HepG2 (cell line): ENCODE data around the gene CCDC69. TPM values are rescaled to one million over a fixed set of nuclear protein-coding genes. Genes with fewer than 3 reads are reported as not detected.

ENCODE experiments used
- HOXA7 ChIP-seq: sonication (generic); formaldehyde crosslinking; IDR thresholded peaks from 2 replicates; pipeline ENCODE4 v1.8.1; 2022; ENCODE audit warnings: mild to moderate bottlenecking, missing genetic modification reagents, moderate library complexity
- KMT2A ChIP-seq: sonication (generic); formaldehyde crosslinking; IDR thresholded peaks from 2 replicates; pipeline ENCODE4 v1.4.0; 2020; ENCODE audit warnings: missing genetic modification reagents
- MEF2D ChIP-seq: sonication (generic); formaldehyde crosslinking; IDR thresholded peaks from 2 replicates; pipeline ENCODE4 v1.5.1; 2020; ENCODE audit warnings: mild to moderate bottlenecking, missing genetic modification reagents
- NAIF1 ChIP-seq: sonication (generic); formaldehyde crosslinking; IDR thresholded peaks from 2 replicates; pipeline ENCODE4 v1.5.0; 2020; ENCODE audit warnings: mild to moderate bottlenecking, missing genetic modification reagents, borderline replicate concordance
- SIN3A ChIP-seq: IDR thresholded peaks from 2 replicates; pipeline ENCODE4 v1.6.1; 2011; ENCODE audit warnings: low read depth, mild to moderate bottlenecking, control low read depth, low read length, borderline replicate concordance
- TBL1XR1 ChIP-seq: fragments of 150-350 bp; IDR thresholded peaks from 2 replicates; pipeline ENCODE4 v1.6.1; 2014; ENCODE audit warnings: borderline replicate concordance, low read length; ENCODE audit not compliant: partially characterized antibody
- ZNF543 ChIP-seq: sonication (generic); formaldehyde crosslinking; IDR thresholded peaks from 2 replicates; pipeline ENCODE4 v1.4.0; 2020; ENCODE audit warnings: mild to moderate bottlenecking, missing genetic modification reagents
- ZSCAN9 ChIP-seq: IDR thresholded peaks from 2 replicates; pipeline ENCODE4 v1.6.1; 2016; ENCODE audit warnings: borderline replicate concordance
- polyA plus RNA-seq, 8 experiments: library from polyadenylated mRNA; depleted of rRNA in 3 of 8; stranded (reverse) in 7 of 8; unstranded in 1 of 8; fragments of >200 nt; fragmentation: Illumina TruSeq in 4 of 8; extraction: Trizol in 4 of 8; gene quantifications; 2 replicates each; pipeline versions ENCODE4 v1.2.1 to v1.2.3, GENCODE V29; 2011 to 2016; ENCODE audit warnings: low read depth in 4 of 8, missing spikeins in 1 of 8, mixed read lengths in 1 of 8; ENCODE audit not compliant: insufficient read depth in 1 of 8
- total RNA-seq, 5 experiments: library from RNA; depleted of rRNA; stranded (reverse); fragments of >200 nt; fragmentation: Illumina TruSeq; extraction: Trizol; gene quantifications; 2 replicates each; pipeline ENCODE4 v1.2.3, GENCODE V29; 2016; ENCODE audit warnings: low read depth in 1 of 5
- TF ChIP-seq, protein P1 (sequence below): sonication (generic); formaldehyde crosslinking; IDR thresholded peaks from one replicate; pipeline ENCODE4 v1.5.1; 2020; ENCODE audit warnings: mild to moderate bottlenecking, missing genetic modification reagents; ENCODE audit errors: not compliant biosample characterization
- TF ChIP-seq, protein P2 (sequence below): sonication (generic); formaldehyde crosslinking; IDR thresholded peaks from 2 replicates; pipeline ENCODE4 v1.5.1; 2020; ENCODE audit warnings: missing genetic modification reagents, mild to moderate bottlenecking, borderline replicate concordance
- TF ChIP-seq, protein P3 (sequence below): sonication (generic); formaldehyde crosslinking; IDR thresholded peaks from 2 replicates; pipeline ENCODE4 v1.5.0; 2020; ENCODE audit warnings: missing genetic modification reagents
- TF ChIP-seq, protein P4 (sequence below): sonication (generic); formaldehyde crosslinking; conservative IDR thresholded peaks from 2 replicates; pipeline ENCODE4 v1.5.0; 2020; ENCODE audit warnings: missing genetic modification reagents
- TF ChIP-seq, protein P5 (sequence below): sonication (generic); formaldehyde crosslinking; IDR thresholded peaks from 2 replicates; pipeline ENCODE4 v1.5.0; 2020; ENCODE audit warnings: mild to moderate bottlenecking, missing genetic modification reagents

The CCDC69 gene
- total and polyA plus RNA-seq, 2 of the 13 experiments (the other 11 are each of a cell fraction or from before 2014, with no cell fraction given) = 12.2 to 45.2 TPM

DNA sequence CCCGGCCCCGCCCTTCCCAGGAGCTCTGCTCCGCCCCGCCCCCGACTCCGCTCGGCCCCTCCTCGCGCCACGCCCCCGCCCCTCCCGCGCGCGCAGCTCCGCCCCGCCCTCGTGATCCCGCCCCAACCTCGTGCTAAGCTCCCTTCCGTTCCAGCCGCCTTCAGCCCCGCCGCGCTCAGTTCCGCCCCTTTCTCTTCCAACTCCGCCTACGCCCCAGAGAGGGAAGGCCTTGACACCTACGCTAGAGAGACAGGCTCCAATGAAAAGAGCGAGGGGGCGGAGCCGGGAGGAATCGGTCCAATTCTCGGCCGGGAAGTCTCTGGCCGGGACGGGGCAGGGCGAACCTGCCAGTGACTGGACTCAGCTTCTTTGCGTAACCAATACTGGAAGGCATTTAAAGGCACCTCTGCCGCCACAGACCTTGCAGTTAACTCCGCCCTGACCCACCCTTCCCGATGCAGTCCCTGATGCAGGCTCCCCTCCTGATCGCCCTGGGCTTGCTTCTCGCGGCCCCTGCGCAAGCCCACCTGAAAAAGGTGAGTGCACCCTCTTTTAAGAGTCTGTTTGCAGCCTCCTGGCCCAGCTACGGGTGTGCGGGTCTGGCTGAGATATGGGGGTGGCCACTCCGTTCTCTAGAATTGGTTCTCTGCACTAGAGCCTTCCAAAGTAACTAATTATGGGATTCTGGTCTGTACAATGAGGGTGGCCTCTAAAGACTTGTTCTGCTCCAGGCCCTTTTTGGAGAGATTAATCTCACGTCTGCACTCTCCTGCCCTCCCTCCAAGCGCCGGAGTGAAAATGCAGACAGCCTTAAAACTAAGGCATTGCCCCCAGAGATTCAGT lies 29.1 kb upstream of the CCDC69 start, which contains the start of gene GM2A (continued):
- TF ChIP-seq, protein P1, sequence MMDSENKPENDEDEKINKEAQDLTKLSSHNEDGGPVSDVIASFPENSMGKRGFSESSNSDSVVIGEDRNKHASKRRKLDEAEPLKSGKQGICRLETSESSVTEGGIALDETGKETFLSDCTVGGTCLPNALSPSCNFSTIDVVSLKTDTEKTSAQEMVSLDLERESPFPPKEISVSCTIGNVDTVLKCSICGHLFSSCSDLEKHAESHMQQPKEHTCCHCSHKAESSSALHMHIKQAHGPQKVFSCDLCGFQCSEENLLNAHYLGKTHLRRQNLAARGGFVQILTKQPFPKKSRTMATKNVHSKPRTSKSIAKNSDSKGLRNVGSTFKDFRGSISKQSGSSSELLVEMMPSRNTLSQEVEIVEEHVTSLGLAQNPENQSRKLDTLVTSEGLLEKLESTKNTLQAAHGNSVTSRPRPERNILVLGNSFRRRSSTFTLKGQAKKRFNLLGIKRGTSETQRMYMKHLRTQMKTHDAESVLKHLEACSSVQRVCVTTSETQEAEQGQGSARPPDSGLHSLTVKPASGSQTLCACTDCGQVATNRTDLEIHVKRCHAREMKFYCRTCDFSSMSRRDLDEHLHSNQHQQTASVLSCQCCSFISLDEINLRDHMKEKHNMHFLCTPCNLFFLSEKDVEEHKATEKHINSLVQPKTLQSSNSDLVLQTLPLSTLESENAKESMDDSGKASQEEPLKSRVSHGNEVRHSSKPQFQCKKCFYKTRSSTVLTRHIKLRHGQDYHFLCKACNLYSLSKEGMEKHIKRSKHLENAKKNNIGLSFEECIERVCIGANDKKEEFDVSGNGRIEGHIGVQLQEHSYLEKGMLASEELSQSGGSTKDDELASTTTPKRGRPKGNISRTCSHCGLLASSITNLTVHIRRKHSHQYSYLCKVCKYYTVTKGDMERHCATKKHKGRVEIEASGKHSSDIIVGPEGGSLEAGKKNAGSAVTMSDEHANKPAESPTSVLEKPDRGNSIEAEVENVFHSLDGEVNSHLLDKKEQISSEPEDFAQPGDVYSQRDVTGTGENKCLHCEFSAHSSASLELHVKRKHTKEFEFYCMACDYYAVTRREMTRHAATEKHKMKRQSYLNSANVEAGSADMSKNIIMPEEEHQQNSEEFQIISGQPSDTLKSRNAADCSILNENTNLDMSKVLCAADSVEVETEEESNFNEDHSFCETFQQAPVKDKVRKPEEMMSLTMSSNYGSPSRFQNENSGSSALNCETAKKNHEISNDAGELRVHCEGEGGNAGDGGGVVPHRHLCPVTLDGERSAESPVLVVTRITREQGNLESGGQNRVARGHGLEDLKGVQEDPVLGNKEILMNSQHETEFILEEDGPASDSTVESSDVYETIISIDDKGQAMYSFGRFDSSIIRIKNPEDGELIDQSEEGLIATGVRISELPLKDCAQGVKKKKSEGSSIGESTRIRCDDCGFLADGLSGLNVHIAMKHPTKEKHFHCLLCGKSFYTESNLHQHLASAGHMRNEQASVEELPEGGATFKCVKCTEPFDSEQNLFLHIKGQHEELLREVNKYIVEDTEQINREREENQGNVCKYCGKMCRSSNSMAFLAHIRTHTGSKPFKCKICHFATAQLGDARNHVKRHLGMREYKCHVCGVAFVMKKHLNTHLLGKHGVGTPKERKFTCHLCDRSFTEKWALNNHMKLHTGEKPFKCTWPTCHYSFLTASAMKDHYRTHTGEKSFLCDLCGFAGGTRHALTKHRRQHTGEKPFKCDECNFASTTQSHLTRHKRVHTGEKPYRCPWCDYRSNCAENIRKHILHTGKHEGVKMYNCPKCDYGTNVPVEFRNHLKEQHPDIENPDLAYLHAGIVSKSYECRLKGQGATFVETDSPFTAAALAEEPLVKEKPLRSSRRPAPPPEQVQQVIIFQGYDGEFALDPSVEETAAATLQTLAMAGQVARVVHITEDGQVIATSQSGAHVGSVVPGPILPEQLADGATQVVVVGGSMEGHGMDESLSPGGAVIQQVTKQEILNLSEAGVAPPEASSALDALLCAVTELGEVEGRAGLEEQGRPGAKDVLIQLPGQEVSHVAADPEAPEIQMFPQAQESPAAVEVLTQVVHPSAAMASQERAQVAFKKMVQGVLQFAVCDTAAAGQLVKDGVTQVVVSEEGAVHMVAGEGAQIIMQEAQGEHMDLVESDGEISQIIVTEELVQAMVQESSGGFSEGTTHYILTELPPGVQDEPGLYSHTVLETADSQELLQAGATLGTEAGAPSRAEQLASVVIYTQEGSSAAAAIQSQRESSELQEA (CRISPR knock-in tag) = peak; percentile 45
- TF ChIP-seq SIN3A = peak; percentile 82; the same call in 1 of the 2 replicates
- TF ChIP-seq, protein P2, sequence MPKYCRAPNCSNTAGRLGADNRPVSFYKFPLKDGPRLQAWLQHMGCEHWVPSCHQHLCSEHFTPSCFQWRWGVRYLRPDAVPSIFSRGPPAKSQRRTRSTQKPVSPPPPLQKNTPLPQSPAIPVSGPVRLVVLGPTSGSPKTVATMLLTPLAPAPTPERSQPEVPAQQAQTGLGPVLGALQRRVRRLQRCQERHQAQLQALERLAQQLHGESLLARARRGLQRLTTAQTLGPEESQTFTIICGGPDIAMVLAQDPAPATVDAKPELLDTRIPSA = no peak
- peak; percentile 62; the same call in 1 of the 2 replicates for TF ChIP-seq KMT2A
- TF ChIP-seq ZNF543 (CRISPR knock-in tag) = no peak
- TF ChIP-seq, protein P3, sequence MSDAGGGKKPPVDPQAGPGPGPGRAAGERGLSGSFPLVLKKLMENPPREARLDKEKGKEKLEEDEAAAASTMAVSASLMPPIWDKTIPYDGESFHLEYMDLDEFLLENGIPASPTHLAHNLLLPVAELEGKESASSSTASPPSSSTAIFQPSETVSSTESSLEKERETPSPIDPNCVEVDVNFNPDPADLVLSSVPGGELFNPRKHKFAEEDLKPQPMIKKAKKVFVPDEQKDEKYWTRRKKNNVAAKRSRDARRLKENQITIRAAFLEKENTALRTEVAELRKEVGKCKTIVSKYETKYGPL = 0 out of 2 replicates have a peak, but pooled peaks have one; percentile 36
- 0 out of 2 replicates have a peak, but pooled peaks have one; percentile 14 for TF ChIP-seq NAIF1 (CRISPR knock-in tag)
- TF ChIP-seq, protein P4, sequence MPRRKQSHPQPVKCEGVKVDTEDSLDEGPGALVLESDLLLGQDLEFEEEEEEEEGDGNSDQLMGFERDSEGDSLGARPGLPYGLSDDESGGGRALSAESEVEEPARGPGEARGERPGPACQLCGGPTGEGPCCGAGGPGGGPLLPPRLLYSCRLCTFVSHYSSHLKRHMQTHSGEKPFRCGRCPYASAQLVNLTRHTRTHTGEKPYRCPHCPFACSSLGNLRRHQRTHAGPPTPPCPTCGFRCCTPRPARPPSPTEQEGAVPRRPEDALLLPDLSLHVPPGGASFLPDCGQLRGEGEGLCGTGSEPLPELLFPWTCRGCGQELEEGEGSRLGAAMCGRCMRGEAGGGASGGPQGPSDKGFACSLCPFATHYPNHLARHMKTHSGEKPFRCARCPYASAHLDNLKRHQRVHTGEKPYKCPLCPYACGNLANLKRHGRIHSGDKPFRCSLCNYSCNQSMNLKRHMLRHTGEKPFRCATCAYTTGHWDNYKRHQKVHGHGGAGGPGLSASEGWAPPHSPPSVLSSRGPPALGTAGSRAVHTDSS = no peak
- no peak for TF ChIP-seq MEF2D (CRISPR knock-in tag)
- no peak for TF ChIP-seq HOXA7 (CRISPR knock-in tag)
- TF ChIP-seq ZSCAN9 = no peak
- TF ChIP-seq, protein P5, sequence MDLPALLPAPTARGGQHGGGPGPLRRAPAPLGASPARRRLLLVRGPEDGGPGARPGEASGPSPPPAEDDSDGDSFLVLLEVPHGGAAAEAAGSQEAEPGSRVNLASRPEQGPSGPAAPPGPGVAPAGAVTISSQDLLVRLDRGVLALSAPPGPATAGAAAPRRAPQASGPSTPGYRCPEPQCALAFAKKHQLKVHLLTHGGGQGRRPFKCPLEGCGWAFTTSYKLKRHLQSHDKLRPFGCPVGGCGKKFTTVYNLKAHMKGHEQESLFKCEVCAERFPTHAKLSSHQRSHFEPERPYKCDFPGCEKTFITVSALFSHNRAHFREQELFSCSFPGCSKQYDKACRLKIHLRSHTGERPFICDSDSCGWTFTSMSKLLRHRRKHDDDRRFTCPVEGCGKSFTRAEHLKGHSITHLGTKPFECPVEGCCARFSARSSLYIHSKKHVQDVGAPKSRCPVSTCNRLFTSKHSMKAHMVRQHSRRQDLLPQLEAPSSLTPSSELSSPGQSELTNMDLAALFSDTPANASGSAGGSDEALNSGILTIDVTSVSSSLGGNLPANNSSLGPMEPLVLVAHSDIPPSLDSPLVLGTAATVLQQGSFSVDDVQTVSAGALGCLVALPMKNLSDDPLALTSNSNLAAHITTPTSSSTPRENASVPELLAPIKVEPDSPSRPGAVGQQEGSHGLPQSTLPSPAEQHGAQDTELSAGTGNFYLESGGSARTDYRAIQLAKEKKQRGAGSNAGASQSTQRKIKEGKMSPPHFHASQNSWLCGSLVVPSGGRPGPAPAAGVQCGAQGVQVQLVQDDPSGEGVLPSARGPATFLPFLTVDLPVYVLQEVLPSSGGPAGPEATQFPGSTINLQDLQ (CRISPR knock-in tag) = no peak
- peak; percentile 23 for TF ChIP-seq TBL1XR1
